GM23338 (cell line): ENCODE data around the gene BTBD9. TPM values are rescaled to one million over a fixed set of nuclear protein-coding genes. Genes with fewer than 3 reads are reported as not detected.

Source experiments
- ATAC-seq: fragments of 200-7000 bp; cut with Tn5 transposase; 3 replicates; pipeline ENCODE4 v1.9.1; 2020
- DNase-seq: peaks from one replicate; pipeline ENCODE4 v3.0.0-alpha.2; 2015; ENCODE audit warnings: low spot score
- H2AFZ ChIP-seq: fragments of 200-600 bp; sonication (generic); 2 replicates; pipeline ENCODE4 v1.8.0; 2016; ENCODE audit warnings: antibody characterized with exemption, mild to moderate bottlenecking, moderate library complexity
- H3F3A ChIP-seq: fragments of 200-600 bp; sonication (generic); replicated peaks from 2 replicates; pipeline ENCODE4 v1.8.0; 2017; ENCODE audit warnings: antibody characterized with exemption, mixed run types, low read depth
- H3K27ac ChIP-seq: fragments of 200-600 bp; sonication (generic); 2 replicates; pipeline ENCODE4 v1.6.1; 2016; ENCODE audit warnings: low read depth
- H3K27me3 ChIP-seq: fragments of 200-600 bp; sonication (generic); 2 replicates; pipeline ENCODE4 v1.8.0; 2016; ENCODE audit warnings: mild to moderate bottlenecking, mixed run types, moderate library complexity; ENCODE audit not compliant: insufficient read depth
- H3K36me3 ChIP-seq: fragments of 200-600 bp; sonication (generic); 2 replicates; pipeline ENCODE4 v1.8.0; 2016; ENCODE audit warnings: mild to moderate bottlenecking; ENCODE audit not compliant: insufficient read depth
- H3K4me1 ChIP-seq: fragments of 200-600 bp; sonication (generic); 2 replicates; pipeline ENCODE4 v1.8.0; 2016; ENCODE audit warnings: mild to moderate bottlenecking, moderate library complexity; ENCODE audit not compliant: insufficient read depth
- H3K4me2 ChIP-seq: fragments of 200-600 bp; sonication (generic); 2 replicates; pipeline ENCODE4 v1.7.1; 2017; ENCODE audit warnings: mixed run types
- H3K4me3 ChIP-seq: fragments of 200-600 bp; sonication (generic); 2 replicates; pipeline ENCODE4 v1.6.1; 2016; ENCODE audit warnings: mixed run types
- H3K79me2 ChIP-seq: fragments of 200-600 bp; sonication (generic); replicated peaks from 2 replicates; pipeline ENCODE4 v1.8.0; 2017; ENCODE audit warnings: mild to moderate bottlenecking; ENCODE audit not compliant: insufficient read depth
- H3K9me2 ChIP-seq: fragments of 200-600 bp; sonication (generic); 2 replicates; pipeline ENCODE4 v1.8.0; 2017; ENCODE audit not compliant: insufficient read depth
- H4K20me1 ChIP-seq: fragments of 200-600 bp; sonication (generic); replicated peaks from 2 replicates; pipeline ENCODE4 v1.8.0; 2017; ENCODE audit warnings: mild to moderate bottlenecking; ENCODE audit not compliant: insufficient read depth
- H3K27ac Mint-ChIP-seq: 2 replicates; pipeline ENCODE4 v1.8.0; 2020; ENCODE audit warnings: inconsistent platforms, mild to moderate bottlenecking, moderate library complexity, mixed read lengths
- H3K27me3 Mint-ChIP-seq: 3 replicates; pipeline ENCODE4 v1.8.0; 2022; ENCODE audit warnings: low read depth, mild to moderate bottlenecking, moderate library complexity, mixed read lengths, inconsistent platforms; ENCODE audit not compliant: insufficient read depth, poor library complexity
- H3K36me3 Mint-ChIP-seq: 3 replicates; pipeline ENCODE4 v1.8.0; 2021; ENCODE audit warnings: low read depth, mild to moderate bottlenecking, inconsistent platforms, moderate library complexity, mixed read lengths
- H3K4me1 Mint-ChIP-seq: 3 replicates; pipeline ENCODE4 v1.8.0; 2020; ENCODE audit warnings: mild to moderate bottlenecking, inconsistent platforms, mixed read lengths
- H3K4me3 Mint-ChIP-seq: 3 replicates; pipeline ENCODE4 v1.8.0; 2021; ENCODE audit warnings: moderate library complexity, mild to moderate bottlenecking, inconsistent platforms, mixed read lengths
- H3K9me3 Mint-ChIP-seq: 3 replicates; pipeline ENCODE4 v1.8.0; 2020; ENCODE audit warnings: moderate library complexity, mild to moderate bottlenecking, inconsistent platforms, mixed read lengths
- CREB1 ChIP-seq: fragments of 250-450 bp; sonication (Bioruptor Pico); IDR thresholded peaks from 2 replicates; pipeline ENCODE4 v1.5.0; 2020; ENCODE audit warnings: low read depth, mild to moderate bottlenecking, moderate library complexity
- EZH2phosphoT487 ChIP-seq: fragments of 200-600 bp; sonication (generic); IDR thresholded peaks from one replicate; pipeline ENCODE4 v1.8.1; 2018; ENCODE audit warnings: antibody characterized with exemption; ENCODE audit not compliant: unreplicated experiment
- JUNB ChIP-seq: IDR thresholded peaks from one replicate; pipeline ENCODE4 v1.6.1; 2016; ENCODE audit warnings: antibody characterized with exemption; ENCODE audit not compliant: unreplicated experiment
- NANOG ChIP-seq: IDR thresholded peaks from 2 replicates; pipeline ENCODE4 v1.6.1; 2016; ENCODE audit warnings: antibody characterized with exemption, borderline replicate concordance
- REST ChIP-seq: IDR thresholded peaks from one replicate; pipeline ENCODE4 v1.6.1; 2018; ENCODE audit warnings: antibody characterized with exemption; ENCODE audit not compliant: unreplicated experiment
- ZNF331 ChIP-seq: fragments of 250-450 bp; sonication (Bioruptor Pico); IDR thresholded peaks from 2 replicates; pipeline ENCODE4 v1.5.0; 2020; ENCODE audit warnings: low read depth, mild to moderate bottlenecking, moderate library complexity
- ZNF462 ChIP-seq: fragments of 250-450 bp; sonication (Bioruptor Pico); IDR thresholded peaks from 2 replicates; pipeline ENCODE4 v1.5.0; 2020; ENCODE audit warnings: mild to moderate bottlenecking, moderate library complexity
- polyA plus RNA-seq: library from polyadenylated mRNA; unstranded; fragments of >200 nt; fragmentation: Nextera tagmentation; extraction: Ambion mirVana; gene quantifications from 2 replicates; pipeline ENCODE4 v1.2.1, GENCODE V29; 2016
- total RNA-seq: library from RNA; depleted of rRNA; stranded (reverse); fragments of >200 nt; shearing (Covaris generic); gene quantifications from 2 replicates; pipeline ENCODE4 v1.2.3, GENCODE V29; 2014

BTBD9 gene
- total and polyA plus RNA-seq, 2 experiments from 2014 or later = 4.2 to 5.3 TPM

- TF ChIP-seq ZNF462 (CRISPR knock-in tag) (no peak), ZNF331 (CRISPR knock-in tag) (no peak), JUNB (no peak), EZH2phosphoT487 (no peak), NANOG (no peak), CREB1 (CRISPR knock-in tag) (no peak)
Observed at GRCh38 chr6:38375937-38376336, 263.8 kb downstream of the BTBD9 start (continued).

- DNase-seq (no peak), ATAC-seq (no peak)
- Mint-ChIP-seq H3K36me3 (no peaks in the 10 kb centered on the region), H3K27ac (no peak overlapping the region), H3K4me3 (no peak overlapping the region), H3K4me1 (peaks cover 8% of the 10 kb centered on the region; the same call in 2 of the 3 replicates), H3K9me3 (no peaks in the 10 kb centered on the region), H3K27me3 (no peaks in the 10 kb centered on the region)
- Histone ChIP-seq H3K27ac (no peak overlapping the region), H3K4me1 (peaks cover 5% of the 10 kb centered on the region; the same call in 1 of the 2 replicates), H2AFZ (no peak overlapping the region), H3K36me3 (no peaks in the 10 kb centered on the region), H3K79me2 (no peaks in the 10 kb centered on the region), H3K4me3 (no peak overlapping the region), H4K20me1 (no peaks in the 10 kb centered on the region), H3K27me3 (no peaks in the 10 kb centered on the region), H3K9me2 (no peaks in the 10 kb centered on the region), H3F3A (no peaks in the 10 kb centered on the region), H3K4me2 (no peak overlapping the region)
- TF ChIP-seq REST (no peak), EZH2phosphoT487 (no peak)
Observed at GRCh38 chr6:38375341-38375740, 264.4 kb downstream of the BTBD9 start.
